IMR-90 (cell line): Measurements from ENCODE around the gene MRPL32. TPM values are rescaled to one million over a fixed set of nuclear protein-coding genes. Genes with fewer than 3 reads are reported as not detected.

ENCODE experiments used
- ATAC-seq: fragments of 200-7000 bp; cut with Tn5 transposase; 2 replicates; pipeline ENCODE4 v1.9.1; 2020; ENCODE audit warnings: low read depth, mild to moderate bottlenecking, moderate library complexity
- BruUV-seq: library from RNA; stranded (reverse); fragments of 400-500 nt; replicated peaks from 2 replicates; lab custom pipeline; 2021; lab: Mats Ljungman, UMichigan
- CTCF ChIA-PET: fragments of 300-600 bp; formaldehyde crosslinking; extraction: SDS; loops from one replicate; lab custom pipeline; 2021; ENCODE audit warnings: antibody characterized with exemption; lab: Yijun Ruan, JAX
- POLR2A ChIA-PET: fragments of 300-600 bp; sonication (Branson Sonifier 250); formaldehyde crosslinking; loops from one replicate; lab custom pipeline; 2022; ENCODE audit warnings: antibody characterized with exemption; ENCODE audit not compliant: unreplicated experiment; lab: Charles Lee
- DNase-seq: peaks from one replicate; pipeline ENCODE4 v3.0.0; 2013
- H2AFZ ChIP-seq: replicated peaks from 2 replicates; pipeline ENCODE3; 2013; ENCODE audit warnings: low read length, mild to moderate bottlenecking; ENCODE audit not compliant: poor library complexity
- H2AK5ac ChIP-seq: 2 replicates; pipeline ENCODE4 v1.6.1; 2013; ENCODE audit warnings: low read depth, low read length, inconsistent platforms
- H2AK9ac ChIP-seq: replicated peaks from 2 replicates; pipeline ENCODE3; 2013; ENCODE audit warnings: mild to moderate bottlenecking, low read depth, low read length, moderate library complexity; ENCODE audit not compliant: poor library complexity
- H2BK120ac ChIP-seq: 2 replicates; pipeline ENCODE4 v1.6.1; 2013; ENCODE audit warnings: low read depth, low read length, inconsistent platforms
- H2BK15ac ChIP-seq: 3 replicates; pipeline ENCODE4 v1.6.1; 2013; ENCODE audit warnings: low read depth, low read length, inconsistent platforms
- H2BK20ac ChIP-seq: 2 replicates; pipeline ENCODE4 v1.6.1; 2013; ENCODE audit warnings: low read depth, mild to moderate bottlenecking, inconsistent platforms, low read length, moderate library complexity
- H2BK5ac ChIP-seq: 2 replicates; pipeline ENCODE4 v1.6.1; 2013; ENCODE audit warnings: mild to moderate bottlenecking, low read depth, low read length, inconsistent platforms; ENCODE audit not compliant: poor library complexity, severe bottlenecking
- H3K14ac ChIP-seq: replicated peaks from 2 replicates; pipeline ENCODE4 v1.6.1; 2013; ENCODE audit warnings: low read depth, low read length, inconsistent platforms
- H3K18ac ChIP-seq: 2 replicates; pipeline ENCODE4 v1.6.1; 2013; ENCODE audit warnings: low read depth, low read length, control low read depth
- H3K23ac ChIP-seq: 2 replicates; pipeline ENCODE4 v1.6.1; 2013; ENCODE audit warnings: low read depth, low read length, inconsistent platforms
- H3K27ac ChIP-seq: 2 replicates; pipeline ENCODE4 v1.5.1; 2013; ENCODE audit warnings: mild to moderate bottlenecking, control low read depth, low read length; ENCODE audit not compliant: insufficient read depth
- H3K27me3 ChIP-seq: 2 replicates; pipeline ENCODE4 v1.6.1; 2013; ENCODE audit warnings: low read length; ENCODE audit not compliant: control insufficient read depth, insufficient read depth
- H3K36me3 ChIP-seq: 2 replicates; pipeline ENCODE4 v1.6.1; 2013; ENCODE audit warnings: low read length, mixed read lengths; ENCODE audit not compliant: control insufficient read depth, insufficient read depth
- H3K4ac ChIP-seq: 2 replicates; pipeline ENCODE4 v1.6.1; 2013; ENCODE audit warnings: low read depth, low read length, inconsistent platforms
- H3K4me1 ChIP-seq: 2 replicates; pipeline ENCODE4 v1.6.1; 2013; ENCODE audit warnings: low read length, mixed read lengths; ENCODE audit not compliant: control insufficient read depth, insufficient read depth
- H3K4me2 ChIP-seq: 2 replicates; pipeline ENCODE4 v1.6.1; 2013; ENCODE audit warnings: low read depth, mild to moderate bottlenecking, control low read depth, low read length, moderate library complexity
- H3K4me3 ChIP-seq: 2 replicates; pipeline ENCODE4 v1.5.1; 2013; ENCODE audit warnings: low read depth, mild to moderate bottlenecking, control low read depth, low read length, moderate library complexity; ENCODE audit not compliant: insufficient read depth
- H3K56ac ChIP-seq: 2 replicates; pipeline ENCODE4 v1.6.1; 2013; ENCODE audit warnings: low read length, inconsistent platforms; ENCODE audit not compliant: insufficient read depth; ENCODE audit errors: extremely low read depth
- H3K79me1 ChIP-seq, 2 experiments: 2 replicates each; pipeline ENCODE4 v1.6.1; 2013; ENCODE audit warnings: low read length in 2 of 2, inconsistent platforms in 1 of 2, low read depth in 1 of 2
- H3K9ac ChIP-seq: 2 replicates; pipeline ENCODE4 v1.6.1; 2013; ENCODE audit warnings: low read depth, low read length, control low read depth
- H3K9me1 ChIP-seq: 2 replicates; pipeline ENCODE4 v1.6.1; 2013; ENCODE audit warnings: low read length, inconsistent platforms; ENCODE audit not compliant: insufficient read depth
- H3K9me3 ChIP-seq: 2 replicates; pipeline ENCODE4 v1.6.1; 2013; ENCODE audit warnings: low read length; ENCODE audit not compliant: control insufficient read depth, insufficient read depth
- H4K20me1 ChIP-seq: 2 replicates; pipeline ENCODE4 v1.6.1; 2013; ENCODE audit warnings: low read length, inconsistent platforms; ENCODE audit not compliant: insufficient read depth
- H4K5ac ChIP-seq: 2 replicates; pipeline ENCODE4 v1.6.1; 2013; ENCODE audit warnings: mild to moderate bottlenecking, low read depth, low read length, control low read depth
- H4K8ac ChIP-seq, 2 experiments: 2 replicates each; pipeline ENCODE4 v1.6.1; 2013; ENCODE audit warnings: low read depth in 2 of 2, low read length in 2 of 2, control low read depth in 1 of 2, inconsistent platforms in 1 of 2
- H4K91ac ChIP-seq: 2 replicates; pipeline ENCODE4 v1.6.1; 2013; ENCODE audit warnings: low read depth, low read length, inconsistent platforms; ENCODE audit not compliant: insufficient read depth
- CEBPB ChIP-seq: IDR thresholded peaks from 2 replicates; pipeline ENCODE4 v1.6.1; 2012; ENCODE audit warnings: low read depth, low read length, improper control_type of control experiment
- CHD1 ChIP-seq: IDR thresholded peaks from 2 replicates; pipeline ENCODE4 v1.6.1; 2012; ENCODE audit warnings: low read depth, low read length, improper control_type of control experiment
- CTCF ChIP-seq: conservative IDR thresholded peaks from 2 replicates; pipeline ENCODE4 v1.5.1; 2012; ENCODE audit warnings: mild to moderate bottlenecking, low read depth, low read length, improper control_type of control experiment
- FOS ChIP-seq: fragments of 150-350 bp; IDR thresholded peaks from 2 replicates; pipeline ENCODE4 v1.6.1; 2016; ENCODE audit warnings: low read depth, low read length
- MAFK ChIP-seq: IDR thresholded peaks from 2 replicates; pipeline ENCODE4 v1.6.1; 2012; ENCODE audit warnings: low read depth, low read length, improper control_type of control experiment
- MAZ ChIP-seq: IDR thresholded peaks from 2 replicates; pipeline ENCODE4 v1.6.1; 2012; ENCODE audit warnings: low read depth, mild to moderate bottlenecking, low read length, improper control_type of control experiment, moderate library complexity, borderline replicate concordance
- MXI1 ChIP-seq: IDR thresholded peaks from 2 replicates; pipeline ENCODE4 v1.6.1; 2012; ENCODE audit warnings: low read depth, mild to moderate bottlenecking, low read length, moderate library complexity, borderline replicate concordance
- NFE2L2 ChIP-seq: fragments of 150-350 bp; IDR thresholded peaks from 2 replicates; pipeline ENCODE4 v1.6.1; 2016; ENCODE audit warnings: low read depth, mild to moderate bottlenecking, low read length
- POLR2A ChIP-seq: IDR thresholded peaks from 2 replicates; pipeline ENCODE4 v1.6.1; 2012; ENCODE audit warnings: mild to moderate bottlenecking, low read depth, low read length
- RAD21 ChIP-seq: IDR thresholded peaks from 2 replicates; pipeline ENCODE4 v1.6.1; 2012; ENCODE audit warnings: low read length, improper control_type of control experiment
- RCOR1 ChIP-seq: IDR thresholded peaks from 2 replicates; pipeline ENCODE4 v1.6.1; 2012; ENCODE audit warnings: mild to moderate bottlenecking, low read length, improper control_type of control experiment; ENCODE audit not compliant: insufficient replicate concordance
- RFX5 ChIP-seq: IDR thresholded peaks from 2 replicates; pipeline ENCODE4 v1.8.0; 2012; ENCODE audit warnings: low read depth, mild to moderate bottlenecking, low read length, moderate library complexity
- SMC3 ChIP-seq: fragments of 150-350 bp; IDR thresholded peaks from 2 replicates; pipeline ENCODE4 v1.6.1; 2016; ENCODE audit warnings: low read depth, mild to moderate bottlenecking, antibody characterized with exemption, low read length, moderate library complexity
- WGBS, 2 experiments: methylation state at CpG; one replicate each; pipeline versions ENCODE4 v1.1.5 to v1.1.7; 2013; ENCODE audit warnings: missing lambda C conversion rate in 2 of 2; ENCODE audit not compliant: insufficient read length in 1 of 2; ENCODE audit errors: extremely low coverage in 2 of 2; 5-methylcytosine and 5-hydroxymethylcytosine counted together
- dilution Hi-C: fragments of 300-500 bp; cut with HindIII; formaldehyde crosslinking; loops from one replicate; pipeline ENCODE4 v1.14.3; 2018; ENCODE audit warnings: low sequenced_read_pairs; ENCODE audit not compliant: unreplicated experiment
- in situ Hi-C: fragments of 300-500 bp; cut with MboI; formaldehyde crosslinking; loops from 3 replicates; pipeline ENCODE4 v1.14.3; 2019; ENCODE audit warnings: low sequenced_read_pairs, inconsistent platforms, mixed read lengths
- intact Hi-C: fragments of 100-400 bp; cut with micrococcal nuclease; formaldehyde crosslinking; loops from 2 replicates; pipeline ENCODE4 v1.10.0; 2022
- polyA plus RNA-seq, 3 experiments: library from polyadenylated mRNA; depleted of rRNA; stranded (reverse); fragments of >200 nt; gene quantifications; 2 replicates each; pipeline ENCODE4 v1.2.3, GENCODE V29; 2012; ENCODE audit warnings: low replicate concordance in 1 of 3
- total RNA-seq: library from RNA; depleted of rRNA; stranded (reverse); fragments of >200 nt; gene quantifications from 2 replicates; pipeline ENCODE4 v1.2.3, GENCODE V29; 2012
- TF ChIP-seq, protein P1 (sequence below): fragments of 150-350 bp; IDR thresholded peaks from 2 replicates; pipeline ENCODE4 v1.6.1; 2017; ENCODE audit warnings: mild to moderate bottlenecking, antibody characterized with exemption, low read length, low read depth
- TF ChIP-seq, protein P2 (sequence below): fragments of 150-350 bp; IDR thresholded peaks from 2 replicates; pipeline ENCODE4 v1.6.1; 2016; ENCODE audit warnings: low read depth, mild to moderate bottlenecking, low read length, moderate library complexity, borderline replicate concordance

MRPL32 gene
- total and polyA plus RNA-seq, 2 of the 4 experiments (the other 2 are of a cell fraction): 42.3 to 75.3 TPM

- no peak overlapping the region for H3K18ac ChIP-seq
- H3K27me3 ChIP-seq: no peaks in the 10 kb centered on the region
- peaks cover 10 to 11% of the 10 kb centered on the region in 2 experiments for H3K79me1 ChIP-seq
- CTCF ChIA-PET: interaction anchor here (0.9 kb wide), 1 partner anchor 14 kb away, joined by 4 read pairs; no protein-coding TSS in a partner anchor
- DNase-seq (peak; percentile 39), ATAC-seq (no peak)
- H3K4me1 ChIP-seq: peaks cover 6% of the 10 kb centered on the region
- peaks cover 18% of the 10 kb centered on the region for H3K36me3 ChIP-seq
- H3K56ac ChIP-seq: no peak overlapping the region
- H4K91ac ChIP-seq: no peak overlapping the region
- no peak overlapping the region for H3K23ac ChIP-seq
- H3K9ac ChIP-seq: no peak overlapping the region
- H2AFZ ChIP-seq: no peak overlapping the region
- H2BK20ac ChIP-seq: no peak overlapping the region
- no TSS peak for BruUV-seq
- H3K27ac ChIP-seq: no peak overlapping the region; the same call in 1 of the 2 replicates
- POLR2A ChIA-PET: no interaction called here
- H2BK15ac ChIP-seq: no peak overlapping the region
- no peak overlapping the region for H2AK9ac ChIP-seq
- no peak overlapping the region; the same call in none of the 2 replicates for H3K4me2 ChIP-seq
- dilution Hi-C loops (no loop called here), intact Hi-C loops (no loop called here), in situ Hi-C loops (no loop called here)
- no peak overlapping the region for H3K4ac ChIP-seq
- no peak overlapping the region for H4K5ac ChIP-seq
- H4K20me1 ChIP-seq: no peaks in the 10 kb centered on the region
- H2BK5ac ChIP-seq: no peak overlapping the region
- H4K8ac ChIP-seq: no peak overlapping the region
- WGBS, 2 experiments: no CpG with 5 or more reads among the region's 1 CpG
- no peak overlapping the region for H3K4me3 ChIP-seq
- TF ChIP-seq FOS: no peak
- TF ChIP-seq CTCF: no peak
- TF ChIP-seq MAZ: no peak
- TF ChIP-seq CEBPB: no peak
- TF ChIP-seq RCOR1: no peak
- TF ChIP-seq SMC3: no peak
- TF ChIP-seq RFX5: no peak
- no peak for TF ChIP-seq CHD1
- TF ChIP-seq, protein P1, sequence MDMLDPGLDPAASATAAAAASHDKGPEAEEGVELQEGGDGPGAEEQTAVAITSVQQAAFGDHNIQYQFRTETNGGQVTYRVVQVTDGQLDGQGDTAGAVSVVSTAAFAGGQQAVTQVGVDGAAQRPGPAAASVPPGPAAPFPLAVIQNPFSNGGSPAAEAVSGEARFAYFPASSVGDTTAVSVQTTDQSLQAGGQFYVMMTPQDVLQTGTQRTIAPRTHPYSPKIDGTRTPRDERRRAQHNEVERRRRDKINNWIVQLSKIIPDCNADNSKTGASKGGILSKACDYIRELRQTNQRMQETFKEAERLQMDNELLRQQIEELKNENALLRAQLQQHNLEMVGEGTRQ: no peak
- no peak for TF ChIP-seq MAFK
- TF ChIP-seq MXI1: no peak
- TF ChIP-seq POLR2A: no peak
- TF ChIP-seq, protein P2, sequence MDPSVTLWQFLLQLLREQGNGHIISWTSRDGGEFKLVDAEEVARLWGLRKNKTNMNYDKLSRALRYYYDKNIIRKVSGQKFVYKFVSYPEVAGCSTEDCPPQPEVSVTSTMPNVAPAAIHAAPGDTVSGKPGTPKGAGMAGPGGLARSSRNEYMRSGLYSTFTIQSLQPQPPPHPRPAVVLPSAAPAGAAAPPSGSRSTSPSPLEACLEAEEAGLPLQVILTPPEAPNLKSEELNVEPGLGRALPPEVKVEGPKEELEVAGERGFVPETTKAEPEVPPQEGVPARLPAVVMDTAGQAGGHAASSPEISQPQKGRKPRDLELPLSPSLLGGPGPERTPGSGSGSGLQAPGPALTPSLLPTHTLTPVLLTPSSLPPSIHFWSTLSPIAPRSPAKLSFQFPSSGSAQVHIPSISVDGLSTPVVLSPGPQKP: no peak
- TF ChIP-seq RAD21: no peak
- TF ChIP-seq NFE2L2: no peak
- peaks cover 6% of the 10 kb centered on the region; the same call in 1 of the 2 replicates for H3K9me1 ChIP-seq
- no peak overlapping the region for H3K14ac ChIP-seq
- H2AK5ac ChIP-seq: no peak overlapping the region
- H3K9me3 ChIP-seq: no peaks in the 10 kb centered on the region
- no peak overlapping the region for H2BK120ac ChIP-seq
Observed at GRCh38 chr7:42915356-42915755, 16.8 kb upstream of the MRPL32 start.
